GM19238 (cell line): ENCODE data around the gene NEUROG3.
"Not testable (repeated sequence)": the region's sequence is repeated elsewhere in the genome, so short reads cannot be mapped to it uniquely, and the experiment has no call there.

Experiments used
- DNase-seq: peaks from one replicate; pipeline ENCODE4 v3.0.0; 2011; ENCODE audit warnings: low spot score; ENCODE audit not compliant: insufficient read length

Gene NEUROG3

GRCh38 chr10:69572159-69573055 is 815 bp downstream of the NEUROG3 start:
- no peak for DNase-seq

GRCh38 chr10:69571618-69572158 is 1.5 kb downstream of the NEUROG3 start:
- DNase-seq: no peak

DNA sequence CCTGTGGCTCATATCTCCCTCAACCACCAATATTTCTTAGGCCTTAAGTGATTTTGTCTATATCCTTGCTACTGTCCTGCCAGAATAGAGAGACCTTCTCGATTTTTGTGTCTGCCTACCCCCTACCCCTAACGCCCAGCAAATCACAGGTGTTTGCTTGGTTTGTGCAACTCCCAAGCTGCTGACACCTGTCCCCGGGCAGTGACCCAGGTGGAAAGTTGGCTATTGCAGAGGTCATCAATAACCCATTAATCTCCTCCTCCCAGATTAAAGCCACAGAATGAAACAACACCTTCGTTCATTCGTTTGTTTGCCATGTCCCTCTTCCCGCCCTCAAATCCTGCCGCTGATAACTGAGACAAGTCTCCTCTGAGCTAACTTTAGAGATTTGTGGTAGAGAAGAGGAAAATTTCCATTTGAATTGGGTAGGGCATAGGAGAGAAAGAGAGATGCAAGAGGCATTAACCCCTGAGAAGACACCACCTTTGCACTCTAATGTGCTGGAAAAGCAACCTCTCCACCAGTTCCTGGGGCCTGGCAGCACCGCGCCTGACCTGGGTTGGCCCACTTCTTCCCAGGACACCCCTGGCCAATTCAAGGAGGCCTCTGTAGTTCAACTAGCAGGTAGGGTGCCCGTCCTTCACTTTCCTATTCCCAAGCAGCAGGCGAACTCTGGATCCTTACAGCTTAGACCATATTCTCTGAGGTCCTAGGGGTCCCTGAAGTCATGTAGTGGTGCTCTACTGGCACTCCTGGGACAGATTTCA is 3.0 kb downstream of the NEUROG3 start:
- DNase-seq: no peak

- DNase-seq: no peak
Observed at GRCh38 chr10:69569396-69569934, 3.8 kb downstream of the NEUROG3 start.

GRCh38 chr10:69568472-69569395 is 4.5 kb downstream of the NEUROG3 start:
- DNase-seq: no peak

DNA sequence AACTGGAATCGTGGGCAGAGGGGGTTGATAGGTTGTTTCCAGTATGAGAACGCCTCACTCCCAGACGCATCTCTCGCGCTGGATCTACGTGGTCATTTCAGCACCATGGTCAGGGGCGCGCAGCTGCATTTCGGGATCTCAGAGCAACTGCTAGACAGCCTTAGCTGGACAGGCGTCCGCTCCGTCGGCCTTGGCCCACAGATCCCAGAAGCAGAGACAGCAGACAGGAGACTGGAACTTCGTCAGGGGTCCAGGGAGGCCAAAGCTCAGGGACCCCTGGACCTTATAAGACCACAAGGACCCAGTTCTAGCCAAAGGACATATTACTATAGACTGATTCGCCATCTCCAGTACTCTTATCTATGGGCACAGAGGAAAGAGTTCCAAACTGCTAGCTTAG is 5.3 kb downstream of the NEUROG3 start:
- DNase-seq: no peak

DNA sequence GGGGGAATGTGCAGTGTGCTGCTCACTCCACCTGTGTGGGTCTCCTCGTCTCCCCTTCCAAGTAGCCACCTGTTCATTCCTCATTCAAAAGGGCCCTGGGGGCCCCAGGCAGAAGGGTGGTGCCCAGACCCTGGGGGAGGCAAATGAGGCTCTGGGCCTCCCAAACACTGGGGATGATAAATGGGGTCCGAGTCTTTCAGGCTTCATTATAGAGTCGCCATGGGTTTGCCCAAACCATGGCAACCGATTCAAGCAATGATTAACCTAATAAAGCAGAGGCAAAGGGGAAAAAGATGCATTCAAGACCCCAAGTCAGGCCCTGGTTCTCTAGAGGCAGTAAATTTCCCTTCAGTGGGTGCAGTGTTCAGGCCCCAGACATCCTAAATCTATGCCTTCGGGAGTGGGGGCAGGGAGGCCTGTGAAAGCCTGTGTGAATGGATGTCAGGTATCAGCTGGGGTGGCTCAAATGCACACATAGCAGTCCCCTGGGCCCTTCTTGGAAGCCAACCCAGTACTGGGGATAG is 10.4 kb downstream of the NEUROG3 start:
- DNase-seq: no peak

GRCh38 chr10:69559525-69559924 is 13.7 kb downstream of the NEUROG3 start:
- no peak for DNase-seq

GRCh38 chr10:69558559-69558958 is 14.7 kb downstream of the NEUROG3 start:
- no peak for DNase-seq

- no peak for DNase-seq
Observed at GRCh38 chr10:69554611-69555010, 18.6 kb downstream of the NEUROG3 start.

DNA sequence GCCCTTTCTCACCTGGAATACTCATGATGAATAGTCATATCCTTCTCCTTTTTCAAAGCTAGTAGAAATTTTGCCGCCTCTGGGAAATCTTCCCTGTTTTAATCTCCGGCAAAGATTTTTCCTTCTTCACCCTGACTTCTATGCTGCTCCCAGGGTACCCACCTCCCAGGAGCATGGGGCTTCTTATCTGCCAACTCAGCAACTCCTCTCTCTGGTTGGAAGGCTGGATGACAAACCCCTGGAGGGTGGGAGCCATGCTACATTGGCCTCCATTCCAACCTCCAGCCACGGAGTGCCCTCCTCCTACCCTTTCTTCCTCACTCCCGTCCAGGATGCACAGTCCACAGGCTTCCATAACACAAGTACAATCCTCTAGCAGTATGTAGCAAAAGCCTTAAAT is 19.9 kb downstream of the NEUROG3 start:
- no peak for DNase-seq

GRCh38 chr10:69552268-69552667 is 21.0 kb downstream of the NEUROG3 start:
- no peak for DNase-seq

DNA sequence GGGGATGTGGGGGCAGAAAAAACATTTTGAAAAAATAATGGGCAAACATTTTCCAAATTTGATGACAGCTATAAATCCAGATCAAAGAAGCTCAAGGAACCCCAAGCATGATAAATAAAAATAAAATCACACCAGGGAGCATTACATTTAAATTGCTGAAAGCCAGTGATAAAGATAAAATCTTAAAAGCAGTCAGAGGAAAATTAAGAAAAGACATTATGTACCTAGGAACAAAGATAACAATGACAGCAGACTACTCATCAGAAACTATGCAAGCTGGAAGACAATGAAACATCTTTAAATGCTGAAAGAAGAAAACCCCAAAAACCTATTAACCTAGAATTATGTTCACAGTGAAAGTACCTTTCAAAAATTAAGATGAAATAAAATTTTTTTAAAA is 23.3 kb downstream of the NEUROG3 start:
- DNase-seq: no peak

DNA sequence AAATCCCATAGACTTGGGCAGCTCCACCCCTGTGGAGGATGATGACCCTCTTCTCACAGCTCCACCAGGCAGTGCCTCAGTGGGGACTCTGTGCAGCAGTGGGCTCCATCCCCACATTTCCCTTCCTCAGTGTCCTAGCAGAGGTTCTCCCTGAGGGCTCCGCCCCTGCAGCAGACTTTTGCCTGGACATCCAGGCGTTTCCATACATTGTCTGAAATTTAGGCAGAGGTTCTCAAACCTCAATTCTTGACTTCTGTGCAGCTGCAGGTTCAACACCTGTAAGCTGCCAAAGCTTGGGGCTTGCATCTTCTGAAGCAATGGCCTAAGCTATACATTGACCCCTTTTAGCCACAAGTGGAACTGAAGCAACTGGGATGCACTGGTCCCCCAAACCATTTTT is 31.8 kb downstream of the NEUROG3 start:
- DNase-seq: no peak

GRCh38 chr10:69538461-69538860 is 34.8 kb downstream of the NEUROG3 start:
- no peak for DNase-seq

- no peak for DNase-seq
Observed at GRCh38 chr10:69537449-69537848, 35.8 kb downstream of the NEUROG3 start.

DNA sequence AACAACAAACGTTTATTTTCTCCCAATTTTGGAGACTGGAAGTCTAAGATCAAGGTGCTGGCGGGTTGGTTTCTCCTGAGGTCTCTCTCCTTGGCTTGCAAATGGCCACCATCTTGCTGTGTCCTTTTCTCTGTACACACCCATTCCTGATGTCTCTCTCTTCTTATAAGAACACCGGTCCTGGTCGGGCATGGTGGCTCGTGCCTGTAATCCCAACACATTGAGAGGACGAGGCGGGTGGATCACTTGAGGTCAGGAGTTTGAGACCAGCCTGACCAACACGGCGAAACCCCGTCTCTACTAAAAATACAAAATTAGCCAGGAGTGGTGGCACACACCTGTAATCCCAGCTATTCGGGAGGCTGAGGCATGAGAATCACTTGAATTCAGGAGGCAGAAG is 36.7 kb downstream of the NEUROG3 start:
- not testable (repeated sequence) for DNase-seq

DNA sequence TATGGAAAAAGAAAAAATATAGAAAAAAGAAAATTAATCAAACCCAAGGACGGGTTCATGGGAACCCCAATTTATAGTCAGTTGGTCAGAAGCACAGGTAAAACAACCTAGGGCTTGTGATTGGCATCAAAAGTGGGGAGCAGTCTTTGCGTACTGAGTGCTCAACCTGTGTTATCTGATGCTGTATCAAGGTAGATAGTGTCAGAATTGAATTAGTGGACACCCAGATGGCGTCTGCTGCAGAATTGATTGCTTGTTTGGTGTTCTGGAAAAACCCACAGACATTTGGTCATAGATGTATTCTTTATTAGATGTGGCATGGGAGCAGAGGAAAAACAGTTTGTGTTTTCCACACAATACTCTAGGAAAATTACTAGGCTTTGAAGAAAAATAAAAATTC is 39.6 kb downstream of the NEUROG3 start:
- DNase-seq: no peak

DNA sequence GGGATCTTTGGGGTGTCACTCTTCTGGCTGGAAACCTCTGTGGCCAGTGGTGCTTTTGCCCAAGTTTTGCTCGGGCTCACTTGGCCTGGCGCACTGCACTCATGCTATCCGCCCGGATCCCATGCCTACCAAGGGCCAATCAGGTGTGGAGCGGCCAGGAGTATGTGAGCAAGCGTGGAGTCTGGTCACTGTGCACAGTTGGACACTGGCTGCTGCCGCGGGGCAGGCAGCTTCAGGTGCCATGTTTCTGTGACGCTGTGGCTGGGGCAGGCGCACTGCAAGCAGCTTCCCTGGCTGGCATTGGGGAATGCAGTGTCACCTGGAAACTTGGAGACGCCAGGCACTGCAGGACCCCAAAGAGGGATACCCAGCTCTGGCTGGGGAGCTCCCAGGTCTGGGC is 45.3 kb downstream of the NEUROG3 start:
- no peak for DNase-seq
